ENCODE data around the gene MMADHC. TPM values are rescaled to one million over a fixed set of nuclear protein-coding genes. Genes with fewer than 3 reads are reported as not detected.
"Not testable (repeated sequence)": the region's sequence is repeated elsewhere in the genome, so short reads cannot be mapped to it uniquely, and the experiment has no call there.

MMADHC gene
- total and polyA plus RNA-seq, 2 experiments from 2014 or later, result 138 to 158 TPM

DNA sequence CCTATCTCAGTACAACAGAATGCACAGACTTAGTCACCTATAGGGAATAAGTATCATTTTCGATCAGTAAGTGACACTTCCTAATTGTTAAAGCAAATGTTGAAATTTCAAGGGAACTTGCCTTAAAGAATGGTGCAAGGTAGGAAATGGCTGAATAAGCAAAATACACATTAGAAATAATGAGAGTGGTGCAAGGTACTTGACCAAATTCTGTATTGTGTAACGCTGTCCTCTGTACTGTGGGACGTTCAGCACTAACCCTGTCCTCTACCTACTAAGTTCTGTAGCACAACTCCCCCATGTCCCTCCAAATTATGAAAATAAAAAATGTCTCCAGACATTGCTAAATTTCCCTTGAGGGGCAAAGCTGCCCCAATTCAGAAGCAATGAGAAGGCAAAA, 19.4 kb downstream of the MMADHC start:
- Histone ChIP-seq H3K4me1 (ENCODE audit: insufficient read depth) (peaks cover 7% of the 10 kb centered on the region), H3K36me3 (replicated peaks; ENCODE audit: insufficient read depth, low read depth) (no peaks in the 10 kb centered on the region), H3K4me2 (no peak overlapping the region), H3K27me3 (no peaks in the 10 kb centered on the region), H3K27ac (no peak overlapping the region), H3K9me3 (ENCODE audit: low read depth) (no peaks in the 10 kb centered on the region), H3K9me2 (replicated peaks; ENCODE audit: insufficient read depth) (no peaks in the 10 kb centered on the region), H3K4me3 (no peak overlapping the region), H4K20me1 (ENCODE audit: insufficient read depth, poor library complexity, severe bottlenecking) (no peaks in the 10 kb centered on the region), H2AFZ (no peak overlapping the region), H3K79me2 (peaks cover 1% of the 10 kb centered on the region)
- TF ChIP-seq, protein P1, sequence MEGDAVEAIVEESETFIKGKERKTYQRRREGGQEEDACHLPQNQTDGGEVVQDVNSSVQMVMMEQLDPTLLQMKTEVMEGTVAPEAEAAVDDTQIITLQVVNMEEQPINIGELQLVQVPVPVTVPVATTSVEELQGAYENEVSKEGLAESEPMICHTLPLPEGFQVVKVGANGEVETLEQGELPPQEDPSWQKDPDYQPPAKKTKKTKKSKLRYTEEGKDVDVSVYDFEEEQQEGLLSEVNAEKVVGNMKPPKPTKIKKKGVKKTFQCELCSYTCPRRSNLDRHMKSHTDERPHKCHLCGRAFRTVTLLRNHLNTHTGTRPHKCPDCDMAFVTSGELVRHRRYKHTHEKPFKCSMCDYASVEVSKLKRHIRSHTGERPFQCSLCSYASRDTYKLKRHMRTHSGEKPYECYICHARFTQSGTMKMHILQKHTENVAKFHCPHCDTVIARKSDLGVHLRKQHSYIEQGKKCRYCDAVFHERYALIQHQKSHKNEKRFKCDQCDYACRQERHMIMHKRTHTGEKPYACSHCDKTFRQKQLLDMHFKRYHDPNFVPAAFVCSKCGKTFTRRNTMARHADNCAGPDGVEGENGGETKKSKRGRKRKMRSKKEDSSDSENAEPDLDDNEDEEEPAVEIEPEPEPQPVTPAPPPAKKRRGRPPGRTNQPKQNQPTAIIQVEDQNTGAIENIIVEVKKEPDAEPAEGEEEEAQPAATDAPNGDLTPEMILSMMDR (IDR thresholded peaks at IDR 0.05; ENCODE audit: poor library complexity), result no peak
- TF ChIP-seq EZH2 (IDR thresholded peaks at IDR 0.05; ENCODE audit: borderline replicate concordance) (no peak), EZH2phosphoT487 (IDR thresholded peaks at IDR 0.05; ENCODE audit: low read depth, severe bottlenecking, unreplicated experiment) (no peak)
- WGBS (ENCODE audit: low lambda C conversion rate, missing lambda C conversion rate), result 90% methylated on average over 3 of the region's 3 CpGs
- no peak for DNase-seq (ENCODE audit: low spot score)

DNA sequence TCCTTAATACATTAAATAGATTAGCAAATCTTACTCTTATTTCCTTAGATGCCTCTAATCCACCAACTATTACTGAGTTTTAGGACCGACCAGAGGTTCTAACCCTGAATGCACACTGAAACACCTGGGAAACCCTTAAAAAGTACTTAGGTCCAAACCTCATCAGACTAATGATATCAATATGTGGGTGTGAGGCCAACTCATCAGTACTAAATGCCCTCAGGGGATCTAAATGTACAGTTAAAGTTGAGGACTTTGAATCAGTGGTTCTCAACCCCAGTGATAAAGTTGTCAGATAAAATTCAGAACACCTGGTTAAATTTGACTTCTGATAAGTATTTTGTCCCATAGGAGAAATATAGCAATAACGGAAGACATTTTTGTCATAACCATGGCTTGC, 20.9 kb downstream of the MMADHC start:
- H3K36me3 ChIP-seq (replicated peaks; ENCODE audit: insufficient read depth, low read depth), result no peaks in the 10 kb centered on the region
- H3K4me2 ChIP-seq, result no peak overlapping the region
- no peaks in the 10 kb centered on the region for H3K79me2 ChIP-seq
- WGBS (ENCODE audit: low lambda C conversion rate, missing lambda C conversion rate), result 76% methylated on average over 2 of the region's 2 CpGs
- H2AFZ ChIP-seq, result no peak overlapping the region
- no peaks in the 10 kb centered on the region for H3K9me2 ChIP-seq (replicated peaks; ENCODE audit: insufficient read depth)
- TF ChIP-seq, protein P1 (IDR thresholded peaks at IDR 0.05; ENCODE audit: poor library complexity), result no peak
- TF ChIP-seq EZH2 (IDR thresholded peaks at IDR 0.05; ENCODE audit: borderline replicate concordance) (no peak), EZH2phosphoT487 (IDR thresholded peaks at IDR 0.05; ENCODE audit: low read depth, severe bottlenecking, unreplicated experiment) (no peak)
- no peak for DNase-seq (ENCODE audit: low spot score)
- no peaks in the 10 kb centered on the region for H3K4me1 ChIP-seq (ENCODE audit: insufficient read depth)
- no peak overlapping the region for H3K4me3 ChIP-seq
- no peaks in the 10 kb centered on the region for H3K27me3 ChIP-seq
- H3K27ac ChIP-seq, result no peak overlapping the region
- H4K20me1 ChIP-seq (ENCODE audit: insufficient read depth, poor library complexity, severe bottlenecking), result no peaks in the 10 kb centered on the region
- H3K9me3 ChIP-seq (ENCODE audit: low read depth), result no peaks in the 10 kb centered on the region

DNA sequence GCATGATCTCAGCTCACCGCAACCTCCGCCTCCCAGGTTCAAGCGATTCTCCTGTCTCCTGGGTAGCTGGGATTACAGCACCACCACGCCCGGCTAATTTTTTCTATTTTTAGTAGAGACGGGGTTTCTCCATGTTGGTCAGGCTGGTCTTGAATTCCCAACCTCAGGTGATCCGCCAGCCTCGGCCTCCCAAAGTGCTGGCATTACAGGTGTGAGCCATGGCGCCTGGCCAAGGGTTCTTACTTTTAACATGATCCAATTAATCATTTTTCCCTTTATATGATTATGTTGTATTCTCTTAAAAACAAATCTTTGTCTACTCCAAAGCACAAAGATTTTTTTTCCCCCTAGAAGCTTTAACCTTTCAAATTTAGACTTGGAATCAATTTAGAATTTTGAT, 21.9 kb downstream of the MMADHC start:
- H3K27me3 ChIP-seq; H3K4me1 ChIP-seq (ENCODE audit: insufficient read depth); H2AFZ ChIP-seq; H4K20me1 ChIP-seq (ENCODE audit: insufficient read depth, poor library complexity, severe bottlenecking); H3K9me2 ChIP-seq (replicated peaks; ENCODE audit: insufficient read depth); H3K36me3 ChIP-seq (replicated peaks; ENCODE audit: insufficient read depth, low read depth); H3K4me2 ChIP-seq; H3K4me3 ChIP-seq; H3K9me3 ChIP-seq (ENCODE audit: low read depth); H3K79me2 ChIP-seq; H3K27ac ChIP-seq; DNase-seq (ENCODE audit: low spot score): not testable (repeated sequence)
- whole genome bisulfite sequencing (ENCODE audit: low lambda C conversion rate, missing lambda C conversion rate), result 97% methylated on average over 9 of the region's 9 CpGs

DNA sequence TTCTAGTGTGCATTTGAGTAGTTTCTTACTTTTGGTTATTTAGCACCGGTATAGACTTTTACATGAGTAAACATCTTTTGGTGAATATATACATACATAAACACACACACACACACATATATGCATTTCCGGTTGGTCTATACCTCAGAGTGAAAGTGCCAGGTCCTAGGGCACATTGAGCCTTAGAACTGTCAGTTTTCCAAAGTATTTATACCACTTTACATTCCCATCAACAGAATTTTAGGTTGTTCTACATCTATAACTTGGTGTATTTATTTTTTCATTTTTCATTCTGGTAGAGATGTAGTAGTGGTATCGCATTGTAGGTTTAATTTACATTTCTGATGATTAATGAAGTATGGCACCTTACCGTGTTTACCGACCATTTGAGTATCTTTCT, 22.6 kb downstream of the MMADHC start:
- WGBS (ENCODE audit: low lambda C conversion rate, missing lambda C conversion rate), result 82% methylated on average over 5 of the region's 5 CpGs
- H3K4me1 ChIP-seq (ENCODE audit: insufficient read depth), result no peaks in the 10 kb centered on the region
- no peaks in the 10 kb centered on the region for H3K9me3 ChIP-seq (ENCODE audit: low read depth)
- no peak overlapping the region for H3K4me3 ChIP-seq
- H3K9me2 ChIP-seq (replicated peaks; ENCODE audit: insufficient read depth), result no peaks in the 10 kb centered on the region
- H3K79me2 ChIP-seq, result no peaks in the 10 kb centered on the region
- H3K27me3 ChIP-seq, result no peaks in the 10 kb centered on the region
- DNase-seq (ENCODE audit: low spot score), result no peak
- TF ChIP-seq, protein P1 (IDR thresholded peaks at IDR 0.05; ENCODE audit: poor library complexity), result no peak
- TF ChIP-seq EZH2phosphoT487 (IDR thresholded peaks at IDR 0.05; ENCODE audit: low read depth, severe bottlenecking, unreplicated experiment) (no peak), EZH2 (IDR thresholded peaks at IDR 0.05; ENCODE audit: borderline replicate concordance) (no peak)
- no peak overlapping the region for H3K27ac ChIP-seq
- no peaks in the 10 kb centered on the region for H3K36me3 ChIP-seq (replicated peaks; ENCODE audit: insufficient read depth, low read depth)
- no peaks in the 10 kb centered on the region for H4K20me1 ChIP-seq (ENCODE audit: insufficient read depth, poor library complexity, severe bottlenecking)
- H2AFZ ChIP-seq, result no peak overlapping the region
- H3K4me2 ChIP-seq, result no peak overlapping the region

Data from hepatocyte (in vitro differentiated cells).